ENCODE measurements around the gene CAPG. TPM values are rescaled to one million over a fixed set of nuclear protein-coding genes. Genes with fewer than 3 reads are reported as not detected.

CAPG gene
- total and polyA plus RNA-seq, 2 experiments from 2014 or later, result 249 to 346 TPM

DNA sequence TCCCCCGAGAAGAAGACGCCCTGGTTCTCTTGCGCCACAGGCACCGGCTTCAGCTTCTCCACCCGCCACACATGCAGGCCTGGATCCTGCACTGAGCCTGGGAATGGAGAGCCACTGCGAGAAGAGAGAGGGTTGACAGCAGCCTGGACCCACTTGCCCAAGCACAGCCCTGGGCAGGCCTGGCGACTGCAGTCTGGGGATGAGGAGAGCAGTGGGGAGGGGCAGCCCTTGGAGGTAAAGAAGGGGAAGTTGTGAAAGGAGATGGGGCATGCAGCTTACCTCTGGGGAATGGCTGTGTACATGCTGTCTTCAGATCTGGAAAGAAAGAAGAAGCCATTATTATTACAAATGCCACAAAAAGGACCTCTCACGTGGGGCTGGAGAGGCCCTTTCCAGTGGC lies 8.3 kb downstream of the CAPG start:
- Histone ChIP-seq H3K27ac (no peak overlapping the region), H3K9me3 (ENCODE audit: low read depth) (no peaks in the 10 kb centered on the region), H3K4me1 (ENCODE audit: insufficient read depth) (peaks cover 13% of the 10 kb centered on the region), H4K20me1 (ENCODE audit: insufficient read depth) (no peaks in the 10 kb centered on the region), H3K79me2 (ENCODE audit: insufficient read depth) (peaks cover 32% of the 10 kb centered on the region), H3K9ac (no peak overlapping the region), H3K9me2 (ENCODE audit: insufficient read depth) (no peaks in the 10 kb centered on the region), H3K36me3 (ENCODE audit: low read depth) (0 out of 2 replicates have a peak, but pooled peaks cover 3% of the 10 kb centered on the region), H3F3A (ENCODE audit: insufficient read depth) (peaks cover 17% of the 10 kb centered on the region), H3K27me3 (replicated peaks; ENCODE audit: insufficient read depth) (no peaks in the 10 kb centered on the region), H2AFZ (no peak overlapping the region), H3K4me2 (ENCODE audit: unreplicated experiment) (no peak overlapping the region), H3K4me3 (no peak overlapping the region)
- whole genome bisulfite sequencing, 2 experiments (ENCODE audit: low coverage in 1 of 2, low lambda C conversion rate in 2 of 2, missing lambda C conversion rate in 2 of 2), result 97 to 98% methylated on average over 8 of the region's 8 CpGs
- in situ Hi-C loops (cut with MboI), result no loop called here
- TF ChIP-seq EZH2 (IDR thresholded peaks at IDR 0.05; ENCODE audit: insufficient read depth, poor library complexity, severe bottlenecking), result no peak
- no peak for TF ChIP-seq EZH2phosphoT487 (IDR thresholded peaks at IDR 0.05; ENCODE audit: insufficient read depth, low read depth)
- no peak for DNase-seq

DNA sequence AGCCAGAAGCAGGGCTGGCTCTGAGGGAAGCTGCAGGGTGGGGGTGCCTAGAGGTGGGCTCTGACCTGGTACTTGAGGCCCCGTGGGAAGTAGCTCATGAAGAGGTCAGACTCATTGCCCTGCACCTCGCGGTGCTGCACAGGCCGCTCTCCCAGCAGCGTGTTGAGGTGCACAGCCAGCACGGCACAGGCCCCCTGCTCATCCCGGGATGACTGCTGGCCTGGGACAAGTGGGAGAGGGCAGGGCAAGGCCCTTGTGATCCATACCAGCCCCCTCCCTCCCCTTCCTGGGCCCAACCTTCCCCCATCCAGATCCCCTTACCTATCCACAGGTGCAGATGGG lies 8.7 kb downstream of the CAPG start:
- H3K4me1 ChIP-seq (ENCODE audit: insufficient read depth), result peaks cover 13% of the 10 kb centered on the region
- no peak for DNase-seq
- peaks cover 31% of the 10 kb centered on the region for H3K79me2 ChIP-seq (ENCODE audit: insufficient read depth)
- no peaks in the 10 kb centered on the region for H3K27me3 ChIP-seq (replicated peaks; ENCODE audit: insufficient read depth)
- peaks cover 16% of the 10 kb centered on the region for H3F3A ChIP-seq (ENCODE audit: insufficient read depth)
- TF ChIP-seq EZH2phosphoT487 (IDR thresholded peaks at IDR 0.05; ENCODE audit: insufficient read depth, low read depth) (no peak), EZH2 (IDR thresholded peaks at IDR 0.05; ENCODE audit: insufficient read depth, poor library complexity, severe bottlenecking) (no peak)
- H3K4me2 ChIP-seq (ENCODE audit: unreplicated experiment), result no peak overlapping the region
- no peak overlapping the region for H3K9ac ChIP-seq
- no peaks in the 10 kb centered on the region for H3K9me2 ChIP-seq (ENCODE audit: insufficient read depth)
- no peaks in the 10 kb centered on the region for H4K20me1 ChIP-seq (ENCODE audit: insufficient read depth)
- WGBS, 2 experiments (ENCODE audit: low coverage in 1 of 2, low lambda C conversion rate in 2 of 2, missing lambda C conversion rate in 2 of 2), result 92 to 96% methylated on average over 6 to 7 of the region's 7 CpGs
- H3K4me3 ChIP-seq, result no peak overlapping the region
- peaks cover 7% of the 10 kb centered on the region; the same call in 1 of the 2 replicates for H3K36me3 ChIP-seq (ENCODE audit: low read depth)
- in situ Hi-C loops (cut with MboI), result no loop called here
- H2AFZ ChIP-seq, result no peak overlapping the region
- H3K9me3 ChIP-seq (ENCODE audit: low read depth), result no peaks in the 10 kb centered on the region
- no peak overlapping the region for H3K27ac ChIP-seq

DNA sequence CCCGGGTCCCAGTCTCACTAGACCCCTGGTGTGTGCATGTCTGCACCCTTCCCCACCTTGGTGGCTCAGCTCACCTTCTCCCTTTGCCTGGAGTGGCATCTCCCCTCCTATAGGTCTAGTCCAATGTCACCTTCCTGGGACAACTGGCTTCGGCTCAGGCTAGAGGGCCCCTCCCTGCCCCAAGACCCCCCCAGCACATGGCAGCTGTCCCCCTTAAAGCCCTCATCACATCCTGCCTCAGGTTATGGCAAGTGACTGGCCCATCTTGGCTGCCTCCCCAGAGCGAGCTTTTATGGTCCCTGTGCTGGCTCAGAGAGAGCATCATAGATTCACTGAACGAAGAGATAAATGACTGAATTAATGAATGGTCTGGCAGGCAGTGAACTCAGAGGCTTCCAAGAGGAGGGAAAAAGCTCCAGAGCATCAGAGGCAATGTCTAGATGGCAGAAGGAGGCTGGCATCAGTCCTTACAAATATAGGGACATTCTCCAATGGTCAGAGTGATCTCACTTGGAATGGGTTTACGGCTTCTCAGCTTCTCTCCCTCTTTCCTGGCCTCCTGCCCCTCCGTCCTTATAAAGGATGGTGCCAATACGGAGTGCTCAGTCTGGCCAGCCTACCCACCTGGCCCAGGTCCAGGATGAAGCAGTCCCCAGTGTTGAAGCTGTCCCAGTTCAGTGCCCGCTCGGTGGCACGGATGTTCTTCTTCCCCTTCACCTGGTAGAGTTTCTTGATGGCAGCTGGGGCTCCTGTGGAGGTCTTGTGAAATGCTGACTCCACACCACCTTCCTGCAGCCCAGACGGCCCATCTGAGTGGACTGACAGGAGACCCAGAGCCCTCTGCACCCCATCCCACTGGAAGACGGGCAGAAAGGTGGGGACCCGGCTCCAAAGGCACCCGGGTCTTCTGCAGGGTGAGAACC lies 9.4 kb downstream of the CAPG start:
- DNase-seq, result no peak
- peaks cover 13% of the 10 kb centered on the region for H3K36me3 ChIP-seq (ENCODE audit: low read depth)
- 80 to 81% methylated on average over 14 of the region's 14 CpGs for WGBS, 2 experiments (ENCODE audit: low coverage in 1 of 2, low lambda C conversion rate in 2 of 2, missing lambda C conversion rate in 2 of 2)

DNA sequence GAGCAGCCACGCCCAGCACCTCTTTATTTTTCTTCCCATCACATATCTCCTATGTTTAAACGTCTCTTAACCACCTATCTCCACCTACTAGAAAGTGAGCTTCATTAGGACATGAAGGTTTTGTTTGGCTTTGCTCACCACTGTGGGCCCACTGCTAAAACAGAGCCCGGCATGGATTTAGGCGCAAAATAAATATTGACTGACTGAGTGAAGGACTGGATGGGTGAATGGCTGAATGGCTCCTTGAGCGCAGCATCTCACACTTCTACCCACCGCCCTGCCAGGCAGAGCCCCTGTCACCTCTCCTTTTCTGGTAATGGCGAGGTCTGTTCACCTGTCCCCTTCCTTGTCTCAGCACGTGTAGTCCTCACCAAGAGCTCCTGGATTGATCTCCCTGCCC lies 10.1 kb downstream of the CAPG start:
- Histone ChIP-seq H3K27ac (no peak overlapping the region), H4K20me1 (ENCODE audit: insufficient read depth) (no peaks in the 10 kb centered on the region), H3F3A (ENCODE audit: insufficient read depth) (peaks cover 12% of the 10 kb centered on the region; the same call in 1 of the 2 replicates), H3K4me1 (ENCODE audit: insufficient read depth) (peaks cover 4% of the 10 kb centered on the region), H3K36me3 (ENCODE audit: low read depth) (peaks cover 15% of the 10 kb centered on the region), H3K4me3 (no peak overlapping the region), H3K9me2 (ENCODE audit: insufficient read depth) (no peaks in the 10 kb centered on the region), H3K9me3 (ENCODE audit: low read depth) (no peaks in the 10 kb centered on the region), H3K27me3 (replicated peaks; ENCODE audit: insufficient read depth) (no peaks in the 10 kb centered on the region), H2AFZ (no peak overlapping the region), H3K4me2 (ENCODE audit: unreplicated experiment) (no peak overlapping the region), H3K9ac (no peak overlapping the region), H3K79me2 (ENCODE audit: insufficient read depth) (peaks cover 31% of the 10 kb centered on the region)
- 91 to 97% methylated on average over 8 of the region's 8 CpGs for WGBS, 2 experiments (ENCODE audit: low coverage in 1 of 2, low lambda C conversion rate in 2 of 2, missing lambda C conversion rate in 2 of 2)
- TF ChIP-seq EZH2 (IDR thresholded peaks at IDR 0.05; ENCODE audit: insufficient read depth, poor library complexity, severe bottlenecking), result no peak
- no peak for TF ChIP-seq EZH2phosphoT487 (IDR thresholded peaks at IDR 0.05; ENCODE audit: insufficient read depth, low read depth)
- in situ Hi-C loops (cut with MboI), result no loop called here
- no peak for DNase-seq

More for the DNA sequence above, 9.4 kb downstream of the CAPG start:
- H3K27ac ChIP-seq, result no peak overlapping the region
- H3K4me3 ChIP-seq, result no peak overlapping the region
- H3K4me2 ChIP-seq (ENCODE audit: unreplicated experiment), result no peak overlapping the region
- no peak overlapping the region for H2AFZ ChIP-seq
- H3K9ac ChIP-seq, result no peak overlapping the region
- H3K27me3 ChIP-seq (replicated peaks; ENCODE audit: insufficient read depth), result no peaks in the 10 kb centered on the region
- peaks cover 9% of the 10 kb centered on the region for H3K4me1 ChIP-seq (ENCODE audit: insufficient read depth)
- no peaks in the 10 kb centered on the region for H4K20me1 ChIP-seq (ENCODE audit: insufficient read depth)
- H3K79me2 ChIP-seq (ENCODE audit: insufficient read depth), result peaks cover 31% of the 10 kb centered on the region
- no peaks in the 10 kb centered on the region for H3K9me2 ChIP-seq (ENCODE audit: insufficient read depth)
- H3F3A ChIP-seq (ENCODE audit: insufficient read depth), result peaks cover 13% of the 10 kb centered on the region
- TF ChIP-seq EZH2phosphoT487 (IDR thresholded peaks at IDR 0.05; ENCODE audit: insufficient read depth, low read depth) (no peak), EZH2 (IDR thresholded peaks at IDR 0.05; ENCODE audit: insufficient read depth, poor library complexity, severe bottlenecking) (no peak)
- H3K9me3 ChIP-seq (ENCODE audit: low read depth), result no peaks in the 10 kb centered on the region
- in situ Hi-C loops (cut with MboI), result no loop called here

Measured in GM23248 (cell line).